Smooth muscle cell of the umbilical artery (primary cell): ENCODE data around the gene ZCCHC10. TPM values are rescaled to one million over a fixed set of nuclear protein-coding genes. Genes with fewer than 3 reads are reported as not detected.

Source experiments
- total RNA-seq: library from RNA; depleted of rRNA; stranded (reverse); fragments of >200 nt; gene quantifications from 2 replicates; pipeline ENCODE4 v1.2.3, GENCODE V29; 2014

Gene ZCCHC10
- 7.5 and 11.3 TPM in 2 replicates for total RNA-seq

DNA sequence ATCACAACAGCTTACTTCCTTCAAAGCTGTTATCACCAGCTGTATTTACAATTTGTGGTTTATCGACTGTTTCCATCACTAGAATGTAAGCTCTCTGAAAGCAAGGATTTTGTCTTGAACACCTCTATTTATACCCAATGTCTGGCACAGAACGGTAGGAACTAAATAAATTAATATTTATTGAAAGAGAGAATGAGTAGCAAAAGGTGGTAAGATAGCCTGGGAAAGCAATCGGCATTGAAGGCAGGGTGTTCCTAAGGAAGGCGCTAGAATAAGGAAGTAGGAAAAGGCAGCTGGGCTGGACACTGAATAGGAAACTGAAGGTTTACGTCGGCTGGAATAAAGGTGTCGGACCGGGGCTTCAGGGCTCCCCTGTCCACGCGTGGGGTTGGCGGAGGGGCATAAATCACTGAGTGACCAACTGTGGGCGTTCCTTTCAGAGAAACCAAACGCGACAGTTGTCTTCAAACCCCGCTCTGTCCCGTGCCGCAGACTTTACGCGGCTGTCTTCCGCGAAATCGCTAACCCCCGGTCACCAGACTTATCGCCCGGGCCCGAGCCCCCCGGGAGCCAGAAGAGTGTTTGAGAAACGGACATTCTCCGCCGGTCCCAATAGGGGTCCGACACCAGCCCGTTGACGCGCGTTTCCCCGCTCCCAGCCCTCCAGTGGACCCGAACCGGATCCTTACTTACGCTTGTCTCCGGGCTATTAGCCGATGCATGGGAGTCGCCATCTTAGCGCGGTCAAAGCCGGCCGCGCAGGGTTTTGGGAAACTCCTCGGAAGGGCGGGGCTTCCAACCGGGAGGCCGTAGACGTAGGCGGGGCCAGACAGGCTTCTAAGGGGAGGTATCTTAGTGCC, at the start of gene ZCCHC10:
TSS of gene ZCCHC10 (minus strand) at position 746 of the 860 bp plus-strand sequence. CDS start at position 734, 12 bp downstream.

DNA sequence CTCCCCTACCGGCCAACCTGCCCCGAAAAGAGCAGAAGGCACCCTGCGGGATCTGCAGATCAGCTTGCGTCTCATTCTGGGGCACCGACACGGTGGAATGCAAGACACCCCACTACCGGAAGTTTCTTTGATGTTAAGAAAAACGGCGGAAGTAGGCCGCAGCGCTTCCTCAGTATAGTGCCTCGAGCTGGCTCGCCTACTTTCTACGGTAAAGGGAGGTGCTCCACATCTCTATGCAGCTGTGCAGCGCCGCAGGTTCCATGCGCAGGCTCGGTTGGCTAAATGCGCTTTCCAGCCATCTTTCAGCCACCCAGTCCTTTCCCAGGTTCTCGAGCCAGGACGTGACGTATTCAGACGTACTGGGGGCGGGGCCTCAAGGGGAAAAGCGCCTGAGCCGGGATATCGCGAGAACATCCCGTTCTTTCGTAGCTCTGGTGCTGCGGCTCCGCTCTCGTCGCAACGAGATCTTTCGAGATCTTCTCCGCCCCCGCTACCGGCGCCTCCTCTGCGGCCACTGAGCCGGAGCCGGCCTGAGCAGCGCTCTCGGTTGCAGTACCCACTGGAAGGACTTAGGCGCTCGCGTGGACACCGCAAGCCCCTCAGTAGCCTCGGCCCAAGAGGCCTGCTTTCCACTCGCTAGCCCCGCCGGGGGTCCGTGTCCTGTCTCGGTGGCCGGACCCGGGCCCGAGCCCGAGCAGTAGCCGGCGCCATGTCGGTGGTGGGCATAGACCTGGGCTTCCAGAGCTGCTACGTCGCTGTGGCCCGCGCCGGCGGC, 25.4 kb upstream of the ZCCHC10 start, which contains the start of gene HSPA4:
TSS of gene HSPA4 (plus strand) at position 472 of the 775 bp plus-strand sequence. CDS start at position 710, 238 bp downstream.

GRCh38 chr5:132963171-132964104, 62.9 kb downstream of the ZCCHC10 start, which contains the start of gene AFF4:
TSS of gene AFF4 (minus strand) at chr5:132963634. CDS start at chr5:132937189, 26,445 bp downstream.

Other genes starting within 250 kb of the ZCCHC10 start
- 48.7 and 67.4 TPM in 2 replicates for gene SEPTIN8, start 249.3 kb downstream of the ZCCHC10 start, total RNA-seq
- not detected in 2 replicates for gene SOWAHA, start 213.2 kb downstream of the ZCCHC10 start, total RNA-seq
- 1.8 and 2.1 TPM in 2 replicates for gene SHROOM1, start 195.9 kb downstream of the ZCCHC10 start, total RNA-seq
- under 0.01 and 0.09 TPM in 2 replicates for gene GDF9, start 160.1 kb downstream of the ZCCHC10 start, total RNA-seq
- gene UQCRQ, start 159.9 kb downstream of the ZCCHC10 start, total RNA-seq: 43.6 and 105 TPM in 2 replicates
- gene LEAP2, start 152.9 kb downstream of the ZCCHC10 start, total RNA-seq: 0.18 and 0.30 TPM in 2 replicates
- gene AFF4, start 62.9 kb downstream of the ZCCHC10 start, total RNA-seq: 45.4 and 84.6 TPM in 2 replicates
- 161 and 243 TPM in 2 replicates for gene HSPA4, start 25.5 kb upstream of the ZCCHC10 start, total RNA-seq